Loucy (cell line): ENCODE data around the gene ARHGAP31.

Experiments used
- H2AFZ ChIP-seq: fragments of 200-600 bp; sonication (generic); 2 replicates; pipeline ENCODE4 v1.6.0; 2016; ENCODE audit warnings: antibody characterized with exemption, mild to moderate bottlenecking, low read length, moderate library complexity
- H3F3A ChIP-seq: fragments of 200-600 bp; 2 replicates; pipeline ENCODE4 v1.6.0; 2016; ENCODE audit warnings: antibody characterized with exemption, low read depth, mild to moderate bottlenecking
- H3K27me3 ChIP-seq: fragments of 200-600 bp; sonication (generic); 2 replicates; pipeline ENCODE4 v1.6.1; 2014; ENCODE audit warnings: low read length, mild to moderate bottlenecking; ENCODE audit not compliant: insufficient read depth, poor library complexity, severe bottlenecking
- H3K36me3 ChIP-seq: fragments of 200-600 bp; sonication (generic); 2 replicates; pipeline ENCODE4 v1.6.1; 2016; ENCODE audit warnings: low read length; ENCODE audit not compliant: insufficient read depth
- H3K4me1 ChIP-seq: fragments of 200-600 bp; sonication (generic); 2 replicates; pipeline ENCODE4 v1.5.1; 2014; ENCODE audit warnings: low read length, mild to moderate bottlenecking; ENCODE audit not compliant: insufficient read depth, poor library complexity, severe bottlenecking
- H3K4me2 ChIP-seq: fragments of 200-600 bp; sonication (generic); 2 replicates; pipeline ENCODE4 v1.6.0; 2014; ENCODE audit warnings: antibody characterized with exemption, low read length, low read depth, mild to moderate bottlenecking; ENCODE audit not compliant: poor library complexity, severe bottlenecking
- H3K4me3 ChIP-seq: fragments of 200-600 bp; sonication (generic); 2 replicates; pipeline ENCODE4 v1.5.1; 2014; ENCODE audit warnings: low read length, mild to moderate bottlenecking, mixed read lengths; ENCODE audit not compliant: poor library complexity, severe bottlenecking
- H3K79me2 ChIP-seq: fragments of 200-600 bp; sonication (generic); 2 replicates; pipeline ENCODE4 v1.6.1; 2014; ENCODE audit warnings: low read length; ENCODE audit not compliant: insufficient read depth
- H3K9ac ChIP-seq: fragments of 200-600 bp; sonication (generic); 2 replicates; pipeline ENCODE4 v1.6.0; 2014; ENCODE audit warnings: mild to moderate bottlenecking, low read depth, low read length, moderate library complexity; ENCODE audit not compliant: poor library complexity, severe bottlenecking
- H3K9me2 ChIP-seq: fragments of 200-600 bp; sonication (generic); replicated peaks from 2 replicates; pipeline ENCODE4 v1.6.1; 2016; ENCODE audit warnings: low read depth, low read length, mixed read lengths
- H3K9me3 ChIP-seq: fragments of 200-600 bp; sonication (generic); 2 replicates; pipeline ENCODE4 v1.6.1; 2014; ENCODE audit warnings: mild to moderate bottlenecking, antibody characterized with exemption, low read length, low read depth; ENCODE audit not compliant: insufficient read depth
- H4K20me1 ChIP-seq: fragments of 200-600 bp; sonication (generic); 2 replicates; pipeline ENCODE4 v1.6.0; 2014; ENCODE audit warnings: antibody characterized with exemption, low read length, mild to moderate bottlenecking; ENCODE audit not compliant: insufficient read depth, poor library complexity, severe bottlenecking
- CTCF ChIP-seq: fragments of 200-600 bp; sonication (generic); conservative IDR thresholded peaks from 2 replicates; pipeline ENCODE4 v1.5.1; 2014; ENCODE audit warnings: mild to moderate bottlenecking, antibody characterized with exemption, low read length
- EZH2phosphoT487 ChIP-seq: fragments of 200-600 bp; IDR thresholded peaks from 2 replicates; pipeline ENCODE4 v1.6.1; 2018; ENCODE audit warnings: antibody characterized with exemption, mild to moderate bottlenecking, moderate library complexity, borderline replicate concordance

Gene ARHGAP31

GRCh38 chr3:119378259-119378803 is 84.1 kb downstream of the ARHGAP31 start:
- H2AFZ ChIP-seq: no peak overlapping the region
- no peak overlapping the region for H3K9ac ChIP-seq
- no peaks in the 10 kb centered on the region for H3K36me3 ChIP-seq
- TF ChIP-seq EZH2phosphoT487 (no peak), CTCF (no peak)
- no peaks in the 10 kb centered on the region for H3K27me3 ChIP-seq
- H4K20me1 ChIP-seq: no peaks in the 10 kb centered on the region
- H3K4me1 ChIP-seq: no peaks in the 10 kb centered on the region
- no peak overlapping the region for H3K4me3 ChIP-seq
- H3F3A ChIP-seq: no peaks in the 10 kb centered on the region
- no peak overlapping the region for H3K4me2 ChIP-seq
- H3K79me2 ChIP-seq: no peaks in the 10 kb centered on the region
- H3K9me2 ChIP-seq: no peaks in the 10 kb centered on the region
- no peaks in the 10 kb centered on the region for H3K9me3 ChIP-seq

GRCh38 chr3:119380697-119381096 is 86.5 kb downstream of the ARHGAP31 start:
- Histone ChIP-seq H4K20me1 (no peaks in the 10 kb centered on the region), H3F3A (no peaks in the 10 kb centered on the region), H3K79me2 (no peaks in the 10 kb centered on the region), H3K27me3 (no peaks in the 10 kb centered on the region), H3K9me3 (no peaks in the 10 kb centered on the region), H3K4me2 (no peak overlapping the region), H3K4me1 (no peaks in the 10 kb centered on the region), H3K9ac (no peak overlapping the region), H3K9me2 (no peaks in the 10 kb centered on the region), H2AFZ (no peak overlapping the region), H3K4me3 (no peak overlapping the region), H3K36me3 (no peaks in the 10 kb centered on the region)
- TF ChIP-seq CTCF: no peak
- TF ChIP-seq EZH2phosphoT487: no peak

GRCh38 chr3:119382134-119382533 is 88.0 kb downstream of the ARHGAP31 start:
- Histone ChIP-seq H3K9me2 (no peaks in the 10 kb centered on the region), H3K36me3 (no peaks in the 10 kb centered on the region), H3K27me3 (no peaks in the 10 kb centered on the region), H3K9ac (no peak overlapping the region), H4K20me1 (no peaks in the 10 kb centered on the region), H3K4me2 (no peak overlapping the region), H3K4me1 (no peaks in the 10 kb centered on the region), H3K9me3 (no peaks in the 10 kb centered on the region), H3K4me3 (no peak overlapping the region), H3K79me2 (no peaks in the 10 kb centered on the region), H3F3A (no peaks in the 10 kb centered on the region), H2AFZ (no peak overlapping the region)
- TF ChIP-seq CTCF (no peak), EZH2phosphoT487 (no peak)
